Stimulated activated naive CD4-positive, alpha-beta T cell treated with Interleukin-2 at 50 U/mL for 16 hours (primary cell): ENCODE measurements around the gene SHPK.
A peak's percentile ranks its signal among the peaks of the same experiment; 100 is the strongest.
"Not testable (repeated sequence)": the region's sequence is repeated elsewhere in the genome, so short reads cannot be mapped to it uniquely, and the experiment has no call there.

ENCODE experiments used
- DNase-seq: peaks from one replicate; lab custom pipeline; 2025; lab: John Stamatoyannopoulos, UW

Gene SHPK

DNA sequence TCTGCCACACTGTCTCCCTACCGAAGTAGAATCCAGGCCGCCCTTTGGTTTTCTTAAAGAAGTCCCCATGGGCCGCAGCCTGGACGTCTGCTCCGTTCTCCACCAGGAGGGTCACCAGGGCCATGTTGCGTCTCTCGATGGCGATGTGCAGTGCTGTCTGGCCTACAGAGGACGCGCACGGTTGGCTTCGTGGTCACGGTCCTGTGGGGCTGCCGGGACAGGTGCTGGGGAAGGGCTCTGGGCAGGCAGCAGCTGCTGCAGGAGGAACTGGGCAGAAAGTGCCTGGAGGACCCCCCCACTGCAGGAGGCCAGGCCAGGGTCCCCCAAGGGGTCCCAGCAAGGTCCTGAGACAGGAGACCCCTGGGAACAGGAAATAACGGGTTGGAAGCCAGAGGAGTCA lies 45.8 kb downstream of the SHPK start:
- DNase-seq = no peak

DNA sequence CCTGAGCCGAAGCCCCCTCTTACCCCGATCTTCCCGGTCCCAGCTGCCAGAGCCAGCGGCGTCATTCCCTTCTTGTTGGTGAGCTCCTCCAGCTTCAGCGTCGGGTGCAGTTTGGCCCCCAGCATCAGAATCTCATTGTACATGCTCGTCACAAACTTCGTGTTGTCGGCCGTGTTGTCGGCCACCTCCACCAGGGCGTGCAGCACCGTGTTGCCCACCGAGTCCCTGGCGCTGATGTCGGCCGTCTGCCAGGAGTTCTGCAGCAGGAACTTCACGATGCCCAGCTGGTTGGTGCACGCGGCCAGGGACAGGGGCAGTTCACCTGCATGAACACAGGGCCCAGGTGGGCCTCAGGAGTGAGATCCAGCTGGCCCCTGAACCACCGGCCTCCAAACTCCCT lies 46.3 kb downstream of the SHPK start:
- no peak for DNase-seq

DNA sequence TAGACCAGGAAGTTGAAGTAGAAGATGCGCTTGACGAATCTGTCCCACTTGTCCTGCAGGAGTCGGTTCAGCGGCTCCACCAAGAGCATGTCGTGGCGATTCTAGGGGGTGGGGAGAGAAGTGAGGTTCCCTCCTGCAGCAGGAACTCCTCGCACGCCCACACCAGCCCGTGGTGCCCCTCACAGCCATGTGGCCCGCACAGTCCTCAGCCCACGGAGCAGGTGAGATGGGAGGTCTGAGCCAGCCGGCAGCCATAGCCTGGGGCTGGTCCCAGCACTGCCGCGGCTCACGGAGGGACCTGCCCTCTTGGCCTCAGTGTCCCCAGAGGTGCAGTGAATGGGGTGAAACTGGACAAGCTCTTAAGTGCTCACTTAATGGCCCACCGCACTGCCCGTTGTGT lies 50.2 kb downstream of the SHPK start:
- no peak for DNase-seq

- no peak for DNase-seq
Measured at GRCh38 chr17:3583456-3583855, 52.6 kb downstream of the SHPK start.

DNA sequence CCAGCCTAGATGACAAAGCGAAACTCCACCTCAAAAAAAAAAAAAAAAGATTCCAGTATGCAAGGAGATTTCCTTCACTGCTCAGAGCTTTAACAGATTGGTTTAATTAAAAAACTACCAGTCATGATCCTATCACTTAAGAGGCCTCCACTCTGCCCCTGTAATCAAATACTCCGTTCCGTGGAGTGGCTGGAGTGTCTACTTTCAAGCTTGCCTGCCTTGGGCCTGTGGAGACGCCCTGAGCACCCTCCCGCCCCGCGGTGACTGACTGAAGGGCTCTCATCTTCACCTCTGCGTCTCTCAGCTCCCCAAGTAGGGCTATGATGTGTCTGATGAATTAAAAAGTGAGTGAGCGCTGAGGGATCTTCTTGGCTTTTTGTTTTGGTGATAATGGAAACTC lies 53.1 kb downstream of the SHPK start:
- DNase-seq = no peak

GRCh38 chr17:3578667-3579066 lies 57.4 kb downstream of the SHPK start:
- DNase-seq = not testable (repeated sequence)

DNA sequence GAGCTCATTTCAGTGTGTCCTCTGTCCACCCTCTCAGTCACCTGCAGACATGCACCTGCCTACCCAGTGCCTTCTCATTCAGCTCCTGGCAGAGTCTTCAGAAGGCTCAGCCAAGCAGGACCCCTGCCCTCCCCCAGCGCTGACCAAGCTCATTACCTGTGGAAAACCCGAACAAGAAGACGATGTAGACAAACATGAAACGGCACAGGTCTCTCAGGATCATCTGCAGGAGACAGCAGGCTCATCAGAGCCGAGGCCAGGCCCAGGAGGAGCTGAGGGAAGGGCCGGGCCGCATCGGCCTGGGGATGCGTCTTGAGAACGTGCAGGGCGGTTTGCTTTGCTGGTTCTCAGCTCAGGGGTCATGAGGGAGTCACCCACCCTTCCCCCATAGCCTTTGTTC lies 59.1 kb downstream of the SHPK start:
- no peak for DNase-seq

DNA sequence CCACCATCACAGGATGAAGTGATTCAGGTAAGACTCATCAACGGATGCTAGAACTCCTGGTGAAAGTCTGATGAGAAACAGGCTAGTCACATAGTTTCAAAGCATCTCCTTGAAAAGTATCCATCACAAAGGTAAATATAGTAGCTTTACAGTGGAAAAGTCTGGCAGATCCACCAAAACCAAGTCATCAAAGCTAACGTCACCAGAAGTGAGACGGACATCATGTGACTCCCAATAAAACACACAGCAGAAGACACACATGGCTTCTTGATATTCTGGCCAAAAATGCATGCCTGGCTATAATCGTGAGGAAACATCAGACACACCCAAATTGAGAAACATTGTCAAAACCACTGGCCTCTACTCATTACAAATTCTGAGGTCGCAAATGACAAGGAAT lies 60.5 kb downstream of the SHPK start:
- DNase-seq = no peak

DNA sequence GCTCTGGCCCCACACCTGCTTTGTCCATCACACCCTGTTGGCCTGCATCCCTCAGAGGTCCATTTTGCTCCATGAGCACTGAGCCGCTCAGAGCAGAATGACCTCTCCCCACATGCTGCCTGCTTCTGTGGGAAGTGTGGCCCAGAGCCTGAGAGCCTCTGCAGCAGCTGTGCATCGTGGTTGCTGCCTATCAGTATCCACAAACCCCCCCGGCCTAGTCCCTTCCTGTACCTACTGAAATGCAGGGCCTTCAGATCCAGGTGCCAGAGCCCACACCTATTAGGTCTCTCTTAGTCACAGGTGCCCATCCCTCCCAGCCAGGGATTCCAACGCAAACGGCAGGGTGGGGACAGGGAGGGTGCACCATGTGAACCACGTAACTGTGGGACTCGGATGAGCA lies 61.8 kb downstream of the SHPK start:
- DNase-seq = no peak

DNA sequence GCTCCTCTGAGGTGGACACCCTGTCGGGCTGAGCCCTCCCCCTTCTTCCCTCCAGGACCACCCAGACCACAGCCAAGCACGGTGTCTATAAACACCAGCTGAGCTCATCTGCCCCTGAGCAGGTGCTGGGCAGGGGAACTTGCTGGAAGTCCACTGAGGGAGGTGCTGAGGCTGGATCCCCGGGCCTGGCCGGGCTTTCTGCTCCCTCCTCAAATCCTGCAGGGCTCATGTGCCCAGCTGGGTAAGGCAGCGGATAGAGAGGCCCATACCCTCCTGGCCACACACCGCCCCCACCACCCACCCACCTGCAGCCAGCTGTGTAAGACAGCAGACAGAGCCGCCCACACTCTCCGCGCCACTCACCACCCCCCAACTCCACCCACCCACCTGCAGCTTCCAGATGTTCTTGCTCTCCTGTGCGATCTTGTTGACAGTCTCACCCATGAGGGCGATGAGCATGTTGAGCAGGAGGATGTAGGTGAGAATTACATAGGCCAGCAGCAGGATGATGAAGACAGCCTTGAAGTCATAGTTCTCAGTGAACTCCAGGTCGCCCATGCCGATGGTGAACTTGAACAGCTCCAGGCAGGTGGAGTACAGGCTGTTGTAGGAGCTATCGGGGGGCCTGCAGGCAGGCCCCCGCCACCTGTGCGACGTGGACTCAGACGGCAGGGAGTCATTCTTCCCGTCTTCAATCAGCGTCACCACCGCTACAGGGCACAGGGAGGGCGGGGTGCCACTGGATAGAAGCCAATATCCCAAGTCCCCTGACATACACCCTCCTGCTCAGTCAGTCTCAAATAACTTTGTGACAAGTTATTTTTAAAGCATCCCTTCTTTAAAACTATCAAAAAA lies 62.6 kb downstream of the SHPK start:
- DNase-seq = no peak

GRCh38 chr17:3572231-3572630 lies 63.8 kb downstream of the SHPK start:
- DNase-seq = no peak

DNA sequence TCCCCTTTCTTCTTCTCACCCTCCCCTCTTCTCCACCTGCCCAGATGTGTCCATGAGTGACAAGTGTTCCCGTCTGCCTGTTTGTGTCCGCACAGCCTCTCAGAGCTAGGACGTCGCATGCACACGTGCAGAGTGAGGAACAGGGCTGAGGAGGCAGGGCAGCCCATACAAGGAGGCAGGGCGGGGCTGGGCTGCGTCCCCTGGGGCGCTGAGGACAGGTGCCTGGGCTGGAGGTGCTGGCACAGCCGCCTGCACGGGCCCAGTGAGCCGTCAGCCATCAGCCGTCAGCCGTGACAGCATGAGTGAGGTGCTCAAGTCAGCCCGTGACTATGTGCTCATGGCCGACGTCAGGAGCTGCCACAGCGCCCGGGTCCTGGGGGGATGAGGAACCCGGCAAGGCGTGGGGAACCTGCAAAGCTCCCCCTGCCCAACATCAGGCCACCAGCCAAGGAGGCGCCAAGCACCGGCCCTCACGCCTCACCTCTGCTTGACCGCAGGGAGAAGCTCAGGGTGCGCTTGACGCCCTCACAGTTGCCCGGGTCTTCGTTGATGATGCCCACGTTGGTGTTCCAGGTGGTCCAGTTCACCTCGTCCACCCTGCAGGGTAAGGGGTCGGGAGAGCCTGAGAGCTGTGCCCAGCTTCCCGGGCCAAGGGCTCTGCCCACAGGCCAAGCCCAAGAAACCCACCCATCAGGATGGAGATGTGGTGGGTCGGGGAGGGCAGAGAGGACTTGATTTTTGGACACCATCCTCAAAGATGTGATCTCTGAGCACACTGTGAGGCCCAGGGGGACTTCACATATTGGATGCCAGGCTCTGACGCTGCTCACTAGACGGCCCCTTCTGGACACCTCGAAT lies 64.8 kb downstream of the SHPK start:
- DNase-seq = no peak

DNA sequence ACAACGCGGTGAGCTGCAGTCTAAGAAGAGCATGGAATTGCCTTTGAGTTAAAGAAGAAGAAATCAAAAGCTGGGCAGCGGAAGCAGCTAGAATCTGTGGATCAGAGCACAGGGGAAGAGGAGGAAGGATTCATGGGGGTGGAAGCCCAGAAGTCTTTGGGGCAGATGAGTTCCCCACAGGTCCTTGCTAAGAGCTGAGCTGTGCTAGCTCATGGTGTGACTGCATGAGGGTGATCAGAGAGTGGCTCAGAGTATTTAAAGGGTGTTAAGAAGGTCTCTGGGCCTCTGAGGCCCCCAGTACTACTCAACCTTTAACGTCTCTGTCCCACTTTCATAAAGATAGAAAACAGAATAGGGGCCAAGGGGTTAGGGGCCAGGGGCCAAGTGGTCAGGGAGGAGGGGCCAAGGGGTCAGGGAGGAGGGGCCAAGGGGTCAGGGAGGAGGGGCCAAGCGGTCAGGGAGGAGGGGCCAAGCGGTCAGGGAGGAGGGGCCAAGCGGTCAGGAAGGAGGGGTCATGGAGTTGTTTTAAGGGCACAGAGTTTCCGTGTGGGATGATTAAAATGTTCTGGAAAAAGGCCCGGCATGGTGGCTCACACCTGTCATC lies 66.4 kb downstream of the SHPK start:
- DNase-seq = no peak

DNA sequence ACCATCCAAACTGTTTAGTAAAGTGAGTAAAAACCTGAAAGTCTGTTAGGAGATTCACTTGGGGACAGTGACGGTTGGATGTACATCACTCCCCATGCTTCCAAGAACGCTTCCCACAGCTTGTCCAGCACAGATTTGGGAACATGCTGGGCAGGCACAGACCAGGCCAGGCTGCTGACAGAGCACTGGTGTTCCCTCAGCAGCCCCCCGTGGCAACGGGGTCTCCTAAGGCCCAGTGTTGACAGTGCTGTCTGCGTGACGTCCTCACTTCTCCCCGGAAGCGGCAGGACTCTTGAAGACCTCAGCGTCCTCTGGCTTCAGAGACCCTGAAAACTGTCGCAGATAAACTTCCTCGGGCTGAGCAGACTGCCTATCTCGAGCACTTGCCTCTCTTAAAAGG lies 69.5 kb downstream of the SHPK start:
- DNase-seq = no peak

DNA sequence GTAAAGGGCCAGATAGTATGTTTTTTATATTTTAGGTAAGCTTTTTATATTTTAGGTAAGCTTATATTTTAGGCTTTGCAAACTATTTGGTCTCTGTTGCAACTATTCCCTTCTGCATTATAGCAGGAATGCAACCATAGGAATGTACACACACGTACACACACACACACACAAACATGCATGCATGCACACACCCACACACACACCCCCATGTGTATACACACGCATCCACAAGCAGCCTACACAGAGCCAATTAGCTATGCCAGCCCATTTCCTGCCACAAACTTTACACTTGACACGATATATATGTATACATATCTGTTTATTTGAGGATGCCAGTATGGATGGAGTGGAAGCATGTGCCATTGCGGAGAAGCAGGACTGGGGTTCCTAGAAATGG lies 70.9 kb downstream of the SHPK start:
- DNase-seq = no peak

- not testable (repeated sequence) for DNase-seq
Measured at GRCh38 chr17:3564241-3564640, 71.8 kb downstream of the SHPK start.

- no peak for DNase-seq
Measured at GRCh38 chr17:3559270-3559645, 76.8 kb downstream of the SHPK start.

DNA sequence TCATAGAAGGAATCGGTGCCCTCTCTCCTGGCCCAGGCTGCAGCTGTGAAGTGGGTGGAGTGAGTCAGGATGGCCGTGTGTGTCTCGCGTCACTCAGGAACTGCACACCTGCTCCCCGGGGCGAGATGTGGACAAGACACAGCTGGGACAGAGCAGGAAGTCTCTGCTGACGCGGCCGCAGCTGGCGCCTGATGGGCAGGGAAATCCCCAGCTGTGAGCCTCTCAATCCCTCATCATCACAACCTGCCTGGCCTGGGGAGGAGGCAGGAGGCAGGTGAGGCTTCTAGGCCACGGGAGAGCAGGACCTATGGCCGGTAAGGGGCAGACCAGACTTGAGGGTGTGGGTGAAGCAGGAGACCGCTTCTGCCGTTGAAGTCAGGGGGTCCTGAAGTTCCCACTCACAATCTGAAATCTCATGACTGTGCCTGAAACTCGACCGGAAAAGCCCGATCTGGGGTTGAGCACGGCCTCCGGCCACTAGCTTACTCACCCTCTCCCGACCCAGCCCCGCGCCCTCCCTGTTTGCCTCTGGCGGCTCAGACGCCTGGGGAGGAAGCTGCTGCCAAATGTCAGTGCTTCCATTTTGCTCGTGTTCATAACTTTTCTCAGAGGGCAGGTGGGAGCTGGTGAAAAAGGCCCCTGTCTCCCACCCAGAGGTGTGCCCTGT lies 77.3 kb downstream of the SHPK start:
- peak; percentile 48 for DNase-seq
